CD14-positive monocyte (primary cell): Measurements from ENCODE around the gene SDF2. TPM values are rescaled to one million over a fixed set of nuclear protein-coding genes. Genes with fewer than 3 reads are reported as not detected.

Source experiments
- DNase-seq, 3 donors: peaks; one replicate each; pipeline ENCODE4 v3.0.0-alpha.2; 2011 to 2022
- H2AFZ ChIP-seq: 2 replicates; pipeline ENCODE4 v1.6.0; 2012; ENCODE audit warnings: mild to moderate bottlenecking, low read depth, low read length, inconsistent platforms; ENCODE audit not compliant: insufficient read depth, poor library complexity, severe bottlenecking
- H3K27ac ChIP-seq, 2 donors: 1 replicate in 1 of 2; 2 replicates in 1 of 2; pipeline ENCODE4 v1.5.1; 2012 to 2013; ENCODE audit warnings: low read length in 2 of 2, control low read depth in 1 of 2, inconsistent platforms in 1 of 2, low read depth in 1 of 2, mild to moderate bottlenecking in 1 of 2
- H3K27me3 ChIP-seq, 2 donors: one replicate each; pipeline versions ENCODE4 v1.6.0 to v1.6.1; 2011 to 2013; ENCODE audit warnings: low read length in 2 of 2; ENCODE audit not compliant: control insufficient read depth in 2 of 2, insufficient read depth in 2 of 2
- H3K36me3 ChIP-seq, 2 donors: replicated peaks in 1 of 2; 1 replicate in 1 of 2; 2 replicates in 1 of 2; pipeline versions ENCODE4 v1.5.1 to v1.6.1; 2012 to 2013; ENCODE audit warnings: low read length in 2 of 2, control low read depth in 1 of 2, inconsistent platforms in 1 of 2, mild to moderate bottlenecking in 1 of 2; ENCODE audit not compliant: insufficient read depth in 2 of 2, control insufficient read depth in 1 of 2
- H3K4me1 ChIP-seq, 2 donors: 1 replicate in 1 of 2; 2 replicates in 1 of 2; pipeline versions ENCODE4 v1.5.1 to v1.6.1; 2012 to 2013; ENCODE audit warnings: low read length in 2 of 2, control low read depth in 1 of 2, inconsistent platforms in 1 of 2, mild to moderate bottlenecking in 1 of 2, moderate library complexity in 1 of 2; ENCODE audit not compliant: insufficient read depth in 2 of 2, control insufficient read depth in 1 of 2
- H3K4me2 ChIP-seq: replicated peaks from 2 replicates; pipeline ENCODE3; 2012; ENCODE audit warnings: low read length, moderate library complexity, mild to moderate bottlenecking; ENCODE audit not compliant: poor library complexity, severe bottlenecking; ENCODE audit errors: extremely low read depth
- H3K4me3 ChIP-seq, 3 experiments: fragments of 200-600 bp in 1 of 3; sonication (generic) in 1 of 3; replicated peaks in 1 of 3; 1 replicate in 2 of 3; 2 replicates in 1 of 3; pipeline ENCODE4 v1.5.1; 2011 to 2013; ENCODE audit warnings: low read length in 3 of 3, mild to moderate bottlenecking in 3 of 3, control low read depth in 2 of 3, low read depth in 2 of 3, inconsistent platforms in 1 of 3, moderate library complexity in 1 of 3
- H3K79me2 ChIP-seq: 2 replicates; pipeline ENCODE4 v1.6.0; 2012; ENCODE audit warnings: mild to moderate bottlenecking, control low read depth, inconsistent platforms, low read length, moderate library complexity; ENCODE audit not compliant: insufficient read depth
- H3K9ac ChIP-seq: 2 replicates; pipeline ENCODE4 v1.6.0; 2017; ENCODE audit warnings: low read length, mild to moderate bottlenecking; ENCODE audit not compliant: insufficient read depth, poor library complexity, severe bottlenecking
- H3K9me3 ChIP-seq, 2 donors: replicated peaks in 1 of 2; 1 replicate in 1 of 2; 2 replicates in 1 of 2; pipeline versions ENCODE4 v1.5.1 to v1.6.1; 2012 to 2013; ENCODE audit warnings: low read length in 2 of 2, control low read depth in 1 of 2; ENCODE audit not compliant: control insufficient read depth in 1 of 2, insufficient read depth in 1 of 2
- H4K20me1 ChIP-seq: 2 replicates; pipeline ENCODE4 v1.6.0; 2012; ENCODE audit warnings: mild to moderate bottlenecking, low read length, control low read depth, moderate library complexity; ENCODE audit not compliant: insufficient read depth
- H3K27ac Mint-ChIP-seq, 7 donors: one replicate each; pipeline ENCODE4 v1.8.0; 2020; ENCODE audit warnings: mild to moderate bottlenecking in 7 of 7, mixed read lengths in 7 of 7, moderate library complexity in 6 of 7, inconsistent platforms in 2 of 7
- H3K27me3 Mint-ChIP-seq, 3 donors: one replicate each; pipeline ENCODE4 v1.8.0; 2021 to 2022; ENCODE audit warnings: low read depth in 3 of 3, mild to moderate bottlenecking in 3 of 3, mixed read lengths in 3 of 3, moderate library complexity in 3 of 3, inconsistent platforms in 1 of 3
- H3K36me3 Mint-ChIP-seq, 2 donors: one replicate each; pipeline ENCODE4 v1.8.0; 2020; ENCODE audit warnings: mixed read lengths in 2 of 2, inconsistent platforms in 1 of 2, mild to moderate bottlenecking in 1 of 2
- H3K4me1 Mint-ChIP-seq: one replicate; pipeline ENCODE4 v1.8.0; 2020; ENCODE audit warnings: mild to moderate bottlenecking, mixed read lengths
- H3K4me3 Mint-ChIP-seq, 2 donors: one replicate each; pipeline ENCODE4 v1.8.0; 2020; ENCODE audit warnings: mild to moderate bottlenecking in 2 of 2, mixed read lengths in 2 of 2, moderate library complexity in 1 of 2
- H3K9me3 Mint-ChIP-seq, 7 donors: one replicate each; pipeline ENCODE4 v1.8.0; 2020 to 2022; ENCODE audit warnings: mixed read lengths in 7 of 7, mild to moderate bottlenecking in 6 of 7, moderate library complexity in 6 of 7, inconsistent platforms in 2 of 7
- WGBS: methylation state at CpG from one replicate; pipeline ENCODE4 v1.1.5; 2013; ENCODE audit warnings: missing lambda C conversion rate; ENCODE audit not compliant: insufficient coverage; 5-methylcytosine and 5-hydroxymethylcytosine counted together
- intact Hi-C, 2 donors: fragments of 100-400 bp; cut with micrococcal nuclease; formaldehyde crosslinking; loops; one replicate each; pipeline versions ENCODE4 v1.15.0 to v1.15.1; 2023
- polyA plus RNA-seq, 3 donors: library from polyadenylated mRNA; depleted of rRNA in 1 of 3; unstranded in 2 of 3; stranded (reverse) in 1 of 3; fragments of 300-500 nt in 2 of 3; fragments of >200 nt in 1 of 3; fragmentation: Illumina TruSeq in 2 of 3; gene quantifications; 1 replicate in 2 of 3; 2 replicates in 1 of 3; pipeline ENCODE4 v1.2.3, GENCODE V29; 2012 to 2021
- TF ChIP-seq, protein P1 (sequence below): fragments of 200-600 bp; IDR thresholded peaks from one replicate; pipeline ENCODE4 v1.8.0; 2022; ENCODE audit warnings: antibody characterized with exemption, mild to moderate bottlenecking

Gene SDF2
- polyA plus RNA-seq, 3 donors: 52.9 to 103 (median 84.5) TPM

- Histone ChIP-seq H3K36me3 (peaks cover 46 to 56% of the 10 kb centered on the region in 2 donors), H3K9me3 (no peaks in the 10 kb centered on the region), H4K20me1 (peaks cover 42% of the 10 kb centered on the region), H3K4me1 (peaks cover 26 to 34% of the 10 kb centered on the region in 2 donors), H3K27me3 (no peaks in the 10 kb centered on the region), H3K27ac (peak overlapping the region; percentile 74 to 96), H3K79me2 (peaks cover 53% of the 10 kb centered on the region), H3K4me3 (peak overlapping the region; percentile 63 to 97 (median 89)), H3K9ac (peak overlapping the region; percentile 89), H2AFZ (peak overlapping the region; percentile 88), H3K4me2 (peak overlapping the region; percentile 99)
- peaks cover 0 to 2% (median 0%) of the 10 kb centered on the region in 7 donors for H3K9me3 Mint-ChIP-seq
- WGBS: 0% methylated on average over 11 of the region's 18 CpGs
- H3K4me3 Mint-ChIP-seq: peak overlapping the region; percentile 80 to 97
- TF ChIP-seq, protein P1, sequence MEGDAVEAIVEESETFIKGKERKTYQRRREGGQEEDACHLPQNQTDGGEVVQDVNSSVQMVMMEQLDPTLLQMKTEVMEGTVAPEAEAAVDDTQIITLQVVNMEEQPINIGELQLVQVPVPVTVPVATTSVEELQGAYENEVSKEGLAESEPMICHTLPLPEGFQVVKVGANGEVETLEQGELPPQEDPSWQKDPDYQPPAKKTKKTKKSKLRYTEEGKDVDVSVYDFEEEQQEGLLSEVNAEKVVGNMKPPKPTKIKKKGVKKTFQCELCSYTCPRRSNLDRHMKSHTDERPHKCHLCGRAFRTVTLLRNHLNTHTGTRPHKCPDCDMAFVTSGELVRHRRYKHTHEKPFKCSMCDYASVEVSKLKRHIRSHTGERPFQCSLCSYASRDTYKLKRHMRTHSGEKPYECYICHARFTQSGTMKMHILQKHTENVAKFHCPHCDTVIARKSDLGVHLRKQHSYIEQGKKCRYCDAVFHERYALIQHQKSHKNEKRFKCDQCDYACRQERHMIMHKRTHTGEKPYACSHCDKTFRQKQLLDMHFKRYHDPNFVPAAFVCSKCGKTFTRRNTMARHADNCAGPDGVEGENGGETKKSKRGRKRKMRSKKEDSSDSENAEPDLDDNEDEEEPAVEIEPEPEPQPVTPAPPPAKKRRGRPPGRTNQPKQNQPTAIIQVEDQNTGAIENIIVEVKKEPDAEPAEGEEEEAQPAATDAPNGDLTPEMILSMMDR: peak; percentile 77
- intact Hi-C loops: loop anchor here (2.0 to 10.0 kb wide), 2 partner anchors 19 to 71 kb away; partner anchors contain the start of genes PROCA1 (in 1 of the 2), RAB34 (in 1 of the 2), RPL23A (in 1 of the 2) and SUPT6H (in 1 of the 2)
- peaks cover 31% of the 10 kb centered on the region for H3K4me1 Mint-ChIP-seq
- peak overlapping the region; percentile 91 to 98 (median 92) for H3K27ac Mint-ChIP-seq
- H3K36me3 Mint-ChIP-seq: peaks cover 48 to 61% of the 10 kb centered on the region in 2 donors
- peak; percentile 56 to 79 (median 72) for DNase-seq
- peaks cover 0 to 4% (median 0%) of the 10 kb centered on the region in 3 donors for H3K27me3 Mint-ChIP-seq
These were observed 17.5 kb downstream of the SDF2 start for GRCh38 chr17:28643983-28644786.

- no peak overlapping the region for H2AFZ ChIP-seq
- peak overlapping the region in 1 of 2 donors; percentile 29 for H3K27ac ChIP-seq
- peaks cover 65% of the 10 kb centered on the region for H4K20me1 ChIP-seq
- H3K9me3 ChIP-seq: no peaks in the 10 kb centered on the region
- Mint-ChIP-seq H3K4me1 (peaks cover 29% of the 10 kb centered on the region), H3K27ac (peak overlapping the region in 1 of 7 donors; percentile 56), H3K9me3 (peaks cover 0 to 2% (median 0%) of the 10 kb centered on the region in 7 donors), H3K36me3 (peaks cover 63 to 69% of the 10 kb centered on the region in 2 donors), H3K4me3 (no peak overlapping the region), H3K27me3 (peaks cover 0 to 4% (median 0%) of the 10 kb centered on the region in 3 donors)
- H3K4me1 ChIP-seq: peaks cover 22 to 31% of the 10 kb centered on the region in 2 donors
- H3K79me2 ChIP-seq: peaks cover 77% of the 10 kb centered on the region
- H3K4me3 ChIP-seq: no peak overlapping the region
- no peak overlapping the region for H3K9ac ChIP-seq
- TF ChIP-seq, protein P1: no peak
- H3K36me3 ChIP-seq: peaks cover 62 to 70% of the 10 kb centered on the region in 2 donors
- no peaks in the 10 kb centered on the region for H3K27me3 ChIP-seq
- H3K4me2 ChIP-seq: no peak overlapping the region
- no peak for DNase-seq
- no CpG with 5 or more reads among the region's 2 CpGs for WGBS
- intact Hi-C loops: loop anchor here in 1 of 2 donors (10.0 kb wide), 1 partner anchor 73 kb away; the partner anchor contains the start of genes PROCA1, RAB34 and RPL23A
These were observed 20.1 kb downstream of the SDF2 start for GRCh38 chr17:28641579-28641978.
